Measurements from ENCODE around the gene ADAM33. TPM values are rescaled to one million over a fixed set of nuclear protein-coding genes. Genes with fewer than 3 reads are reported as not detected.

The ADAM33 gene
- total and polyA plus RNA-seq, 2 donors (not counting 1 experiment from before 2014, with no cell fraction given) = not detected

DNA sequence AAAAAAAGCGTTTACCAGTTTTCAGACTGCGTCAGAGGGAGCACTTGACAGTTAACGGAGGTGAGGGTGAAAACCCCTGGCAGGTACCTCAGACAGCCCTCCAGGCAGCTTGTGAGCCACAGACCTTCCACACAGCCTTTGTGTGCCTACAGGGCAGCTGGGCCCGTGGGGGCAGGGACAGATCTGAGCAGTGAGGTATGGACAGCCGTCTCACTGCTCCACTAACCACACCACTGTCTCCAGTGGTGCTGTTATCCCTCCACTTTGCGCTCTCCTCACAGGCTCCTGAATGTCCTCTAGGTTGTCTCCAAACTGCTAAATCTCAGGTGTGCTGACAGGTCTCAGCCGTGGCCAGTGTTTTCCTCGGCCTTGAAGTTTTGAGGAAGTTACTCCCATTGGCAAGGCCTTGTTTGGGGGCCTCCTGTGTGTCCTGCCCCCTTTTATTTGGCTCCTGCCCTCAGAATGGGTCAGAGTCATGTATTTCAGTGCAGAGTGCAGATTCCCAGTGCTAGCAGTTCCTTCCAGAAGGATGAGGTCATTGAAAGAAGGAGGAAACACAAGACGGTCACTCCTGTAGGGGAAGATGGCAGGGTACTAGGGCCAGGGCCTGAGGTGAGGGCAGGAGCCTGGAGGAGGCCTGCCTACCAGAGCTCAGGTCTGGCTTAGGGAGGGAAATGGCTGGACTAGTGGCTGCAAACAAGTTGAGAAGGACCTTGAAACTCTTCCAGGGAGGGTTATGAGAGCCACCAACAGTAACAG lies 30.4 kb downstream of the ADAM33 start:
- Mint-ChIP-seq H3K27me3 (no peaks in the 10 kb centered on the region), H3K4me3 (no peak overlapping the region), H3K4me1 (peaks cover 4% of the 10 kb centered on the region), H3K27ac (no peak overlapping the region), H3K9me3 (ENCODE audit: insufficient read depth) (no peaks in the 10 kb centered on the region)
- H3K27ac ChIP-seq (ENCODE audit: low read length in 2 of 2) = no peak overlapping the region
- ChIA-PET CTCF (no interaction called here), POLR2A (no interaction called here)
- H3K79me2 ChIP-seq (ENCODE audit: control insufficient read depth, insufficient read depth, low read length) = no peaks in the 10 kb centered on the region
- H3K4me2 ChIP-seq (replicated peaks; ENCODE audit: low read depth, low read length, poor library complexity, severe bottlenecking) = no peak overlapping the region
- H3K4me3 ChIP-seq (ENCODE audit: control extremely low read depth in 1 of 5, extremely low read depth in 1 of 5, insufficient read depth in 1 of 5, low read depth in 2 of 5, low read length in 4 of 5) = no peak overlapping the region
- intact Hi-C loops (cut with micrococcal nuclease) = no loop called here
- DNase-seq = no peak
- no peak for ATAC-seq (ENCODE audit: low read depth)
- no peaks in the 10 kb centered on the region for H3K27me3 ChIP-seq (replicated peaks in 1 of 4; ENCODE audit: control extremely low read depth in 1 of 4, control insufficient read depth in 3 of 4, insufficient read depth in 4 of 4, low read length in 3 of 4)
- TF ChIP-seq EZH2 (IDR thresholded peaks at IDR 0.05; ENCODE audit: borderline replicate concordance, insufficient read depth, low read depth, low read length, poor library complexity, severe bottlenecking) = no peak
- TF ChIP-seq, protein P1, sequence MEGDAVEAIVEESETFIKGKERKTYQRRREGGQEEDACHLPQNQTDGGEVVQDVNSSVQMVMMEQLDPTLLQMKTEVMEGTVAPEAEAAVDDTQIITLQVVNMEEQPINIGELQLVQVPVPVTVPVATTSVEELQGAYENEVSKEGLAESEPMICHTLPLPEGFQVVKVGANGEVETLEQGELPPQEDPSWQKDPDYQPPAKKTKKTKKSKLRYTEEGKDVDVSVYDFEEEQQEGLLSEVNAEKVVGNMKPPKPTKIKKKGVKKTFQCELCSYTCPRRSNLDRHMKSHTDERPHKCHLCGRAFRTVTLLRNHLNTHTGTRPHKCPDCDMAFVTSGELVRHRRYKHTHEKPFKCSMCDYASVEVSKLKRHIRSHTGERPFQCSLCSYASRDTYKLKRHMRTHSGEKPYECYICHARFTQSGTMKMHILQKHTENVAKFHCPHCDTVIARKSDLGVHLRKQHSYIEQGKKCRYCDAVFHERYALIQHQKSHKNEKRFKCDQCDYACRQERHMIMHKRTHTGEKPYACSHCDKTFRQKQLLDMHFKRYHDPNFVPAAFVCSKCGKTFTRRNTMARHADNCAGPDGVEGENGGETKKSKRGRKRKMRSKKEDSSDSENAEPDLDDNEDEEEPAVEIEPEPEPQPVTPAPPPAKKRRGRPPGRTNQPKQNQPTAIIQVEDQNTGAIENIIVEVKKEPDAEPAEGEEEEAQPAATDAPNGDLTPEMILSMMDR (IDR thresholded peaks at IDR 0.05) = no peak
- no peak overlapping the region for H2AFZ ChIP-seq (ENCODE audit: insufficient read depth, low read depth, low read length, poor library complexity, severe bottlenecking)
- no peaks in the 10 kb centered on the region for H4K20me1 ChIP-seq (ENCODE audit: control insufficient read depth, insufficient read depth, low read length, poor library complexity, severe bottlenecking)
- no peak overlapping the region for H3K9ac ChIP-seq (ENCODE audit: low read length)
- peaks cover 0 to 14% of the 10 kb centered on the region in 2 experiments for H3K36me3 ChIP-seq (replicated peaks in 1 of 2; ENCODE audit: control extremely low read depth in 1 of 2, control insufficient read depth in 1 of 2, extremely low read depth in 1 of 2, insufficient read depth in 2 of 2, low read length in 1 of 2)
- H3K9me3 ChIP-seq (ENCODE audit: control extremely low read depth in 1 of 3, control insufficient read depth in 2 of 3, insufficient read depth in 1 of 3, low read length in 2 of 3) = peaks cover 0 to 12% (median 0%) of the 10 kb centered on the region in 3 donors
- WGBS (ENCODE audit: insufficient coverage) = 85% methylated on average over 9 of the region's 9 CpGs
- no peaks in the 10 kb centered on the region for H3K4me1 ChIP-seq (ENCODE audit: control insufficient read depth in 2 of 2, insufficient read depth in 2 of 2, low read length in 2 of 2)

- Histone ChIP-seq H3K4me2 (replicated peaks; ENCODE audit: low read depth, low read length, poor library complexity, severe bottlenecking) (no peak overlapping the region), H2AFZ (ENCODE audit: insufficient read depth, low read depth, low read length, poor library complexity, severe bottlenecking) (no peak overlapping the region), H4K20me1 (ENCODE audit: control insufficient read depth, insufficient read depth, low read length, poor library complexity, severe bottlenecking) (no peaks in the 10 kb centered on the region), H3K4me1 (ENCODE audit: control insufficient read depth in 2 of 2, insufficient read depth in 2 of 2, low read length in 2 of 2) (no peaks in the 10 kb centered on the region), H3K9me3 (ENCODE audit: control extremely low read depth in 1 of 3, control insufficient read depth in 2 of 3, insufficient read depth in 1 of 3, low read length in 2 of 3) (peaks cover 0 to 12% (median 0%) of the 10 kb centered on the region in 3 donors), H3K27me3 (replicated peaks in 1 of 4; ENCODE audit: control extremely low read depth in 1 of 4, control insufficient read depth in 3 of 4, insufficient read depth in 4 of 4, low read length in 3 of 4) (no peaks in the 10 kb centered on the region), H3K36me3 (replicated peaks in 1 of 2; ENCODE audit: control extremely low read depth in 1 of 2, control insufficient read depth in 1 of 2, extremely low read depth in 1 of 2, insufficient read depth in 2 of 2, low read length in 1 of 2) (peaks cover 0 to 16% of the 10 kb centered on the region in 2 experiments), H3K79me2 (ENCODE audit: control insufficient read depth, insufficient read depth, low read length) (no peaks in the 10 kb centered on the region), H3K27ac (ENCODE audit: low read length in 2 of 2) (no peak overlapping the region), H3K9ac (ENCODE audit: low read length) (no peak overlapping the region), H3K4me3 (ENCODE audit: control extremely low read depth in 1 of 5, extremely low read depth in 1 of 5, insufficient read depth in 1 of 5, low read depth in 2 of 5, low read length in 4 of 5) (no peak overlapping the region)
- Mint-ChIP-seq H3K9me3 (ENCODE audit: insufficient read depth) (no peaks in the 10 kb centered on the region), H3K4me1 (peaks cover 4% of the 10 kb centered on the region), H3K4me3 (no peak overlapping the region), H3K27me3 (no peaks in the 10 kb centered on the region), H3K27ac (no peak overlapping the region)
- POLR2A ChIA-PET = no interaction called here
- ATAC-seq (ENCODE audit: low read depth) = no peak
- 96% methylated on average over 4 of the region's 9 CpGs for WGBS (ENCODE audit: insufficient coverage)
- intact Hi-C loops (cut with micrococcal nuclease) = no loop called here
- no peak for TF ChIP-seq EZH2 (IDR thresholded peaks at IDR 0.05; ENCODE audit: borderline replicate concordance, insufficient read depth, low read depth, low read length, poor library complexity, severe bottlenecking)
- TF ChIP-seq, protein P1 (IDR thresholded peaks at IDR 0.05) = no peak
- CTCF ChIA-PET = no interaction called here
- no peak for DNase-seq
These were observed 32.9 kb downstream of the ADAM33 start for GRCh38 chr20:3648951-3649350.

All from B cell (primary cell).